HepG2 (cell line): ENCODE measurements around the gene ANAPC2. TPM values are rescaled to one million over a fixed set of nuclear protein-coding genes. Genes with fewer than 3 reads are reported as not detected.
A peak's percentile ranks its signal among the peaks of the same experiment; 100 is the strongest.

ENCODE experiments used
- ATAC-seq: fragments of 200-7000 bp; cut with Tn5 transposase; 3 replicates; pipeline ENCODE4 v1.9.1; 2020; ENCODE audit warnings: mild to moderate bottlenecking, moderate library complexity
- BruUV-seq: library from RNA; stranded (reverse); fragments of 400-500 nt; replicated peaks from 2 replicates; lab custom pipeline; 2021; lab: Mats Ljungman, UMichigan
- CTCF ChIA-PET: fragments of 300-600 bp; formaldehyde crosslinking; extraction: SDS; loops from one replicate; lab custom pipeline; 2021; ENCODE audit warnings: low total read pairs, inconsistent platforms, low intra/inter-chr PET ratio; lab: Yijun Ruan, JAX
- POLR2A ChIA-PET: fragments of 350-600 bp; sonication (Branson Sonifier 250); formaldehyde crosslinking; loops from one replicate; lab custom pipeline; 2020; ENCODE audit warnings: antibody characterized with exemption, inconsistent platforms; lab: Yijun Ruan, JAX
- DNase-seq: peaks from one replicate; pipeline ENCODE4 v3.0.0-alpha.2; 2015; ENCODE audit warnings: low spot score
- FAIRE-seq: peaks from 3 replicates; lab custom pipeline; 2011; peaks lifted over from hg19 to GRCh38; lab: Jason Lieb, UNC
- H2AFZ ChIP-seq: one replicate; pipeline ENCODE4 v1.6.1; 2011; ENCODE audit warnings: low read length, inconsistent platforms
- H3K27ac ChIP-seq: fragments of 300-600 bp; 3 replicates; pipeline ENCODE4 v1.8.0; 2011; ENCODE audit warnings: mixed run types, mild to moderate bottlenecking, mixed read lengths, low read length, inconsistent platforms; ENCODE audit not compliant: insufficient read depth; ENCODE audit errors: extremely low read length
- H3K27me3 ChIP-seq, 2 experiments: fragments of 200-600 bp in 1 of 2; 2 replicates in 1 of 2; 3 replicates in 1 of 2; pipeline versions ENCODE4 v1.6.0 to v1.8.0; 2011; ENCODE audit warnings: low read length in 2 of 2, mild to moderate bottlenecking in 2 of 2, moderate library complexity in 2 of 2, inconsistent platforms in 1 of 2; ENCODE audit not compliant: insufficient read depth in 2 of 2, control insufficient read depth in 1 of 2
- H3K36me3 ChIP-seq, 2 experiments: fragments of 200-600 bp in 1 of 2; replicated peaks in 1 of 2; 2 replicates in 1 of 2; 3 replicates in 1 of 2; pipeline versions ENCODE4 v1.5.1 to v1.8.0; 2011; ENCODE audit warnings: low read length in 2 of 2, inconsistent platforms in 1 of 2; ENCODE audit not compliant: insufficient read depth in 2 of 2, control insufficient read depth in 1 of 2
- H3K4me1 ChIP-seq: 2 replicates; pipeline ENCODE4 v1.5.1; 2012; ENCODE audit warnings: low read length, inconsistent platforms; ENCODE audit not compliant: insufficient read depth
- H3K4me2 ChIP-seq: 2 replicates; pipeline ENCODE4 v1.6.0; 2011; ENCODE audit warnings: low read depth, low read length, inconsistent platforms
- H3K4me3 ChIP-seq, 3 experiments: fragments of 200-600 bp in 1 of 3; sonication (generic), shearing (Covaris generic) in 1 of 3; replicated peaks in 1 of 3; 2 replicates each; pipeline ENCODE4 v1.5.1; 2011 to 2016; ENCODE audit warnings: low read length in 3 of 3, inconsistent platforms in 2 of 3, low read depth in 2 of 3, mild to moderate bottlenecking in 2 of 3, control low read depth in 1 of 3, mixed read lengths in 1 of 3; ENCODE audit not compliant: insufficient read depth in 1 of 3
- H3K79me2 ChIP-seq: one replicate; pipeline ENCODE4 v1.6.1; 2011; ENCODE audit warnings: low read length, inconsistent platforms; ENCODE audit not compliant: insufficient read depth
- H3K9ac ChIP-seq: 2 replicates; pipeline ENCODE4 v1.6.0; 2011; ENCODE audit warnings: mild to moderate bottlenecking, low read depth, low read length, inconsistent platforms; ENCODE audit not compliant: insufficient read depth
- H3K9me3 ChIP-seq: 2 replicates; pipeline ENCODE4 v1.5.1; 2012; ENCODE audit warnings: mild to moderate bottlenecking, low read length
- H4K20me1 ChIP-seq: 2 replicates; pipeline ENCODE4 v1.6.0; 2011; ENCODE audit warnings: inconsistent platforms, mild to moderate bottlenecking, low read length, moderate library complexity; ENCODE audit not compliant: insufficient read depth
- AGO2 ChIP-seq: fragments of 200-400 bp; formaldehyde crosslinking; optimal IDR thresholded peaks from 2 replicates; pipeline ENCODE3; 2017; ENCODE audit warnings: mild to moderate bottlenecking, low read depth, low read length, moderate library complexity
- ATF7 ChIP-seq, 2 experiments: fragments of 450-650 bp in 1 of 2; sonication (generic) in 1 of 2; formaldehyde crosslinking in 1 of 2; IDR thresholded peaks; 2 replicates each; pipeline versions ENCODE4 v1.4.0 to v1.6.1; 2016 to 2020; ENCODE audit warnings: antibody characterized with exemption in 1 of 2, mild to moderate bottlenecking in 1 of 2, missing genetic modification reagents in 1 of 2
- CBX5 ChIP-seq: sonication (generic); formaldehyde crosslinking; IDR thresholded peaks from 2 replicates; pipeline ENCODE4 v1.4.0; 2020; ENCODE audit warnings: missing genetic modification reagents, borderline replicate concordance
- HNRNPL ChIP-seq: fragments of 200-400 bp; formaldehyde crosslinking; IDR thresholded peaks from 2 replicates; pipeline ENCODE4 v1.6.1; 2017; ENCODE audit warnings: mild to moderate bottlenecking, low read depth, low read length
- TAF1 ChIP-seq: sonication (generic); formaldehyde crosslinking; IDR thresholded peaks from 2 replicates; pipeline ENCODE4 v1.4.0; 2020; ENCODE audit warnings: missing genetic modification reagents
- ZBTB33 ChIP-seq: sonication (generic); formaldehyde crosslinking; IDR thresholded peaks from 2 replicates; pipeline ENCODE4 v1.4.0; 2020; ENCODE audit warnings: missing genetic modification reagents
- ZBTB38 ChIP-seq: sonication (generic); formaldehyde crosslinking; IDR thresholded peaks from 2 replicates; pipeline ENCODE4 v1.5.1; 2020; ENCODE audit warnings: mild to moderate bottlenecking, missing genetic modification reagents
- WGBS: methylation state at CpG from one replicate; pipeline ENCODE4 v1.1.6; 2017; ENCODE audit warnings: low lambda C conversion rate; 5-methylcytosine and 5-hydroxymethylcytosine counted together
- in situ Hi-C: cut with HindIII; loops from 2 replicates; pipeline ENCODE4 v1.10.0; 2017; ENCODE audit warnings: low pct_unique_long_range_greater_than_20kb; ENCODE audit not compliant: extremely low pct_ligation_motif_present
- intact Hi-C: fragments of 100-400 bp; cut with micrococcal nuclease; formaldehyde crosslinking; loops from one replicate; pipeline ENCODE4 v1.10.0; 2022; ENCODE audit not compliant: unreplicated experiment
- polyA plus RNA-seq, 8 experiments: library from polyadenylated mRNA; depleted of rRNA in 3 of 8; stranded (reverse) in 7 of 8; unstranded in 1 of 8; fragments of >200 nt; fragmentation: Illumina TruSeq in 4 of 8; extraction: Trizol in 4 of 8; gene quantifications; 2 replicates each; pipeline versions ENCODE4 v1.2.1 to v1.2.3, GENCODE V29; 2011 to 2016; ENCODE audit warnings: low read depth in 4 of 8, missing spikeins in 1 of 8, mixed read lengths in 1 of 8; ENCODE audit not compliant: insufficient read depth in 1 of 8
- total RNA-seq, 5 experiments: library from RNA; depleted of rRNA; stranded (reverse); fragments of >200 nt; fragmentation: Illumina TruSeq; extraction: Trizol; gene quantifications; 2 replicates each; pipeline ENCODE4 v1.2.3, GENCODE V29; 2016; ENCODE audit warnings: low read depth in 1 of 5

The ANAPC2 gene
- total and polyA plus RNA-seq, 2 of the 13 experiments (the other 11 are each of a cell fraction or from before 2014, with no cell fraction given) = 12.3 to 15.4 TPM

DNA sequence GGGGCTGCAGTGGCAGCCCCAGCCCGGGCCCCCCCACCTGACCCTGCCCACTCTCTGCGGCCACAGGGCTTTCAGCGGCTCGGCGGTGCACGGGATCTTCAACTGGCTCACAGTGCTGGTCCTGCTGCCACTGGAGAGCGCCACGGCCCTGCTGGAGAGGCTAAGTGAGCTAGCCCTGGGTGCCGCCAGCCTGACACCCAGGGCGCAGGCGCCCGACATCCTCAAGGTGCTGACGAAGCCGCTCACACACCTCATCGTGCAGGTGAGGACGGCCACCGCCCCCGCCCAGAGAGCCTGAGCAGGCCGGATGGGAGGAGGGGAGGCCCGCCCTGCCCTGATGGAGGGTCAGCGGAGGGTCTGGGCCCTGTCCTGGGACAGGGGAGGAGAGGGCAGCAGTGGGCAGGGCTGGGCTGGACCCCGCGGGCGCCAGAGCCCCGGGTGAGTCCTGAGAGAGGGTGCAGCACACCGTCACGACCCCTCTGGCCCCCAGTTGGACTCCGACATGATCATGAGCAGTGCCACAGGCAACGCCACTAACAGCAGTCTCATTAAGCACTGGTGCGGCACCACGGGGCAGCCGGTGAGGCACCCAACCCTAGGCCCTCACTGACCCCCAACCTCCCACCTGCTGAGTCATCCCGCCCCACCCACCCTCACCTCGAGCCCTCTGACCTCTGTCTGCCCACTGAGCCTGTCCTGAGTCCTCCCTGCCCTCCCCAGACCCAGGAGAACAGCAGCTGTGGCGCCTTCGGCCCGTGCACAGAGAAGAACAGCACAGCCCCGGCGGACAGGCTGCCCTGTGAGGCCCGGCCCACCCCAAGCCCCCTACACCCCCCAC, 45.0 kb upstream of the ANAPC2 start:
- intact Hi-C loops (no loop called here), in situ Hi-C loops (no loop called here)
- ChIA-PET CTCF (no interaction called here), POLR2A (interaction anchor here (1.0 to 4.1 kb wide), 4 partner anchors 9 to 43 kb away, joined by 3 to 45 read pairs (median 16); partner anchors contain the start of genes CYSRT1, NELFB and RNF208)
- no peaks in the 10 kb centered on the region for H3K27me3 ChIP-seq
- no peaks in the 10 kb centered on the region for H4K20me1 ChIP-seq
- no peak overlapping the region for H3K9ac ChIP-seq
- FAIRE-seq = no peak
- peak overlapping the region; percentile 25; the same call in 1 of the 2 replicates for H3K4me2 ChIP-seq
- H2AFZ ChIP-seq = no peak overlapping the region
- no peaks in the 10 kb centered on the region for H3K36me3 ChIP-seq
- TF ChIP-seq AGO2 = peak; percentile 29
- TF ChIP-seq CBX5 (CRISPR knock-in tag) = no peak
- 0 out of 2 replicates have a peak, but pooled peaks have one; percentile 6 for TF ChIP-seq TAF1 (CRISPR knock-in tag)
- 0 out of 2 replicates have a peak, but pooled peaks have one; percentile 36 for TF ChIP-seq HNRNPL
- peak; percentile 90 for TF ChIP-seq ZBTB33
- TF ChIP-seq ZBTB38 (CRISPR knock-in tag) = peak; percentile 58; the same call in 1 of the 2 replicates
- no peak for TF ChIP-seq ATF7 (IDR thresholded peaks at IDR 0.05)
- TF ChIP-seq ATF7 (CRISPR knock-in tag; IDR thresholded peaks at IDR 0.05) = no peak
- H3K79me2 ChIP-seq = peaks cover 8% of the 10 kb centered on the region
- H3K4me1 ChIP-seq = peaks cover 67% of the 10 kb centered on the region
- no peak for ATAC-seq
- DNase-seq = no peak
- no peaks in the 10 kb centered on the region for H3K9me3 ChIP-seq
- BruUV-seq = no TSS peak
- H3K4me3 ChIP-seq = peak overlapping the region in 2 of 3 experiments; percentile 39 to 67; a peak in 3 of 6 replicates
- WGBS = no CpG with 5 or more reads among the region's 40 CpGs
- H3K27ac ChIP-seq = no peak overlapping the region
